Measurements from ENCODE around the gene AGAP1.

AGAP1 gene

GRCh38 chr2:235489897-235490296 lies 3.9 kb upstream of the AGAP1 start:
- no peak for DNase-seq (ENCODE audit: low spot score)

- DNase-seq (ENCODE audit: low spot score), result no peak
Measured at GRCh38 chr2:235492850-235493344, 946 bp upstream of the AGAP1 start.

- DNase-seq (ENCODE audit: low spot score), result peak; percentile 46
Measured at GRCh38 chr2:235493402-235493774, 455 bp upstream of the AGAP1 start.

GRCh38 chr2:235494716-235495372 lies 1.0 kb downstream of the AGAP1 start:
- no peak for DNase-seq (ENCODE audit: low spot score)

GRCh38 chr2:235495373-235496238 lies 1.8 kb downstream of the AGAP1 start:
- no peak for DNase-seq (ENCODE audit: low spot score)

GRCh38 chr2:235496239-235496621 lies 2.4 kb downstream of the AGAP1 start:
- DNase-seq (ENCODE audit: low spot score), result no peak

GRCh38 chr2:235497096-235497495 lies 3.3 kb downstream of the AGAP1 start:
- peak; percentile 73 for DNase-seq (ENCODE audit: low spot score)

GRCh38 chr2:235498541-235498940 lies 4.7 kb downstream of the AGAP1 start:
- DNase-seq (ENCODE audit: low spot score), result no peak

- no peak for DNase-seq (ENCODE audit: low spot score)
Measured at GRCh38 chr2:235498946-235499812, 5.3 kb downstream of the AGAP1 start.

- no peak for DNase-seq (ENCODE audit: low spot score)
Measured at GRCh38 chr2:235500110-235500760, 6.4 kb downstream of the AGAP1 start.

- DNase-seq (ENCODE audit: low spot score), result no peak
Measured at GRCh38 chr2:235500761-235501672, 7.2 kb downstream of the AGAP1 start.

- DNase-seq (ENCODE audit: low spot score), result no peak
Measured at GRCh38 chr2:235501673-235502031, 7.8 kb downstream of the AGAP1 start.

GRCh38 chr2:235502336-235502735 lies 8.5 kb downstream of the AGAP1 start:
- no peak for DNase-seq (ENCODE audit: low spot score)

GRCh38 chr2:235504441-235505180 lies 10.8 kb downstream of the AGAP1 start:
- peak; percentile 69 for DNase-seq (ENCODE audit: low spot score)

GRCh38 chr2:235505181-235505741 lies 11.4 kb downstream of the AGAP1 start:
- peak; percentile 49 for DNase-seq (ENCODE audit: low spot score)

- no peak for DNase-seq (ENCODE audit: low spot score)
Measured at GRCh38 chr2:235506291-235506996, 12.6 kb downstream of the AGAP1 start.

- DNase-seq (ENCODE audit: low spot score), result no peak
Measured at GRCh38 chr2:235506997-235507615, 13.3 kb downstream of the AGAP1 start.

- DNase-seq (ENCODE audit: low spot score), result no peak
Measured at GRCh38 chr2:235507928-235508327, 14.1 kb downstream of the AGAP1 start.
